CD4-positive, alpha-beta T cell treated with Interleukin-2 at 100 ng/mL for 4 hours (primary cell): ENCODE measurements around the gene ZFR.
"Not testable (repeated sequence)": the region's sequence is repeated elsewhere in the genome, so short reads cannot be mapped to it uniquely, and the experiment has no call there.

Experiments used
- DNase-seq: peaks from one replicate; pipeline ENCODE4 v3.0.0-alpha.2; 2020; ENCODE audit warnings: low spot score

ZFR gene

GRCh38 chr5:32406650-32407049 is 37.9 kb downstream of the ZFR start:
- DNase-seq = no peak

GRCh38 chr5:32405507-32405906 is 39.0 kb downstream of the ZFR start:
- no peak for DNase-seq

DNA sequence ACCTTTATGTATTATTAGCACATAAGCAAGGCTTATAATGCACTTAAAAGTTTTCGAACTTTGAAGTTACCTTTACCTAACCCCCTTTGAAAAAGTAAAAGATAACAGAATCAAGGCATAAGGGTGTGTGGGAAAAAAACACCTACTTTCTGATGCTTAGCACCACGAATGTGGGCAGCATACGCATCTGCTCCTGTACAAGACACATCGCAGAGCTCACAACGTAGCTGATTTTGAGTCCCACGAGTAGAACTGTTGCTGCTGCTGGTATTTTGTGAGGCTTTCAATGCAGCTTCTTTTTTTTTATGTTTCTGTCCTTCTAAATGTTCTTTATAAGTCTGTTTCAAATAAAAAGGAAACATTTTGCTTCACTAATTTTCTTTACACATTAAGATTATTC is 40.8 kb downstream of the ZFR start:
- DNase-seq = no peak

- DNase-seq = no peak
These were observed 44.1 kb downstream of the ZFR start for GRCh38 chr5:32400401-32400800.

DNA sequence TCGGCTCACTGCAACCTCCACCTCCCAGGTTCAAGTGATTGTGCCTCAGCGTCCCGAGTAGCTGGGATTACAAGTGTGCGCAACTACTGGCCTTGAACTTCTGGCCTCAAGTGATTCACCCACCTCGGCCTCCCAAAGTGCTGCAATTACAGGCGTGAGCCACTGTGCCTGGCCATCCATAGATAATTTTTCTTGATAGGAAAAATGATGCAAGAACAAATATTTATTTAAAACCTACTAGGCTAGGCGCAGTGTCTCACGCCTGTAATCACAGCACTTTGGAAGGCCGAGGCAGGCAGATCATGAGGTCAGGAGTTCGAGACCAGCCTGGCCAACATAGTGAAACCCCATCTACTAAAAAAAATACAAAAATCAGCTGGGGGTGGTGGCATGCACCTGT is 45.8 kb downstream of the ZFR start:
- not testable (repeated sequence) for DNase-seq

DNA sequence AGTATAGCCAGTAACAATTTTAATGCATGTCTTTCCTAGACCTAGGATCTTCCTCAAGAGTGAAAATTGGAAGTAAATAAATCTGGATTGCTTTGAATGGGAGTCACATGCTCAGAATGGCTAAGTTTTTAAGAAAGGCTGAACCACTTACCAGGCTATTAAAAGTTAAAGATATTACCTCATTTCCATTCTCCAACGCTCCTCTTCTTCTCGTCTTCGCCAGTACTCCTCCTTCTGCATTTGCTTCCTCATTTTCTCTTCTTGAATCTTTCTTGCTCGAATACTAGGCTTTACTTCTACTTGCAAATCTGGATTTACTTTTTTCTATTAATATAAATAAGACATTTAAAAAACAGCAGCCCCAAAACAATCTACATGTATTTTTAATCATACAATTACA is 49.6 kb downstream of the ZFR start:
- DNase-seq = no peak

- no peak for DNase-seq
These were observed 52.5 kb downstream of the ZFR start for GRCh38 chr5:32392039-32392438.

DNA sequence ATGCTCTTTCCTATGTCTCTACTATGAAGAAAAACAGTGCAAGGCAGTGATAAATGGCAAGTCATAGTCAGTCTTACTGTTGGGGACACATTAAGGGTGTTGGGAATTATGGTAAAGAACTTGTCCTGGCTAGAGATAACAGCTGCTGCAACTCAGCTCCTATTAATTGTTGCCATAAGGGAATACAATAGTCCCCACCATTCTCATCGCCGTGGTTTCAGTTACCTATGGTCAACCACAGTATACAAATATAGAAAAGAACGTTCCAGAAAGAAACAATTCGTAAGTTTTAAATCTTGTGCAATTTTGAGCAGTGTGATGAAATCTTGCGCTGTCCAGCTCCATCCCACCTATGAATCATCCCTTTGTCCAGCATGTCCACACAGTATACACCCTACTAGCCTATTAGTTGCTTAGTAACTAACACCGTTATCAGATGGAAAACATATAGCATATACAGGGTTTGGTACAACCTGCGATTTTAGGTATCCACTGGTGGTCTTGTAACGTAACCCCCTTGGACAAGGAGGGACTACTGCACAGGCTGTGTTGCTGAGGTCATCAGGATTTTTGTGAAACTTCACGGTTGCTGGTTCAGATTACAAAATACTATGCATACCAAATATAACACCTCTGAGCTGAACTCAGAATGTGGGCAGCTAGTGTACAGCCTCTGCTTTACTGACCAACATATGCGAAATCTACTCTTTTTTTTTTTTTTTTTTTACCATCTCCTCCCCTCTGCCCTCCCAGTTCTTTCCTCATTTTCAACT is 53.5 kb downstream of the ZFR start:
- no peak for DNase-seq

DNA sequence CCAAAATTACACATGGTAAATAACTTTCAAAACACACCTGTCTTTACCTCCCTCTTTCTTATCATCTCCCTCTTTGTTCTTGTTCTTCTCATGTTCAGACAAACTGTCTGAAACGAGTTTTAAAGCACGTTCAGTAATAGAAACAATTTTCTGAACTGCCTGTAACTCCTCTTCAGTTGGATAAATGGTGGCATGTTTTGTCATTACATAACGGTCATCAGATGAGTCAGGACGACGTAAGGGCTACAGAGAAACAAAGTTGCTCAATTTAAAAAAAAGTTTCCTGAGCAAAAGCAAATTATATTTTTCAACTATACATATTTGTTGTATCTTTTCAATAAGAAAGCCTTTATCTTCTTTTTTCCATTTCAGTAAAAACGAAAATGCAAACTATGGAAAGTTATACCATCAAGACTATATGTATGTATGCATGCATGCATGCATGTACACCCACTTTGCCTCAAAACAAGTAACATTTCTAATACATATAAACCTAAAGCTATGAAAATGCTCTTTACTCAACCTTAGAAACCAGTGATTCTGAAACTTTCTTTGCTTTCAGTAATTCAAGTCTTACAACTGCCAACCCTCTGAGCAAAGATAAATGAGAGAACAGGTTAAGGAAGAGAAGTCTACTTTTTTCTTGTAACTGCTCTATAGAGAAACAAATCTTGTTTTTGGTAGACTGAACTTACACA is 56.0 kb downstream of the ZFR start:
- DNase-seq = no peak

DNA sequence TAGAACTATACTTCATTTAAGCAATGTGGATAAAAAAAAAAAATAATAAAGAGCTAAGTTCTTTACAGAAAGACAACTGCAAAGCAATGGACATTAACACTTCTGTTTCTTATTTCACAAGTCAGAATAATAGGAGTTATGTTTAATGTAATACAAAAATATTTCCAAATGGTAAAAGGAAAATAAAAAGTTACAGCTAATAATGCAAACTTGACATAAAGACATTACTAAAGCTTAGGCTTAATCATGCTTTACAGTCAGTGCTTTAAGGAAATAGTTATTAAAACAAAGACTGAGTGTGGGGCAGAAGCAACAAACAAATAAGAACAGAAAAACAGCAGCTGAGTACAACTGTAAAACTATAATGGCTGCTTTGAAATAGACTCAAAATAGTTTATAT is 56.7 kb downstream of the ZFR start:
- no peak for DNase-seq

- DNase-seq = no peak
These were observed 57.3 kb downstream of the ZFR start for GRCh38 chr5:32387211-32387610.

DNA sequence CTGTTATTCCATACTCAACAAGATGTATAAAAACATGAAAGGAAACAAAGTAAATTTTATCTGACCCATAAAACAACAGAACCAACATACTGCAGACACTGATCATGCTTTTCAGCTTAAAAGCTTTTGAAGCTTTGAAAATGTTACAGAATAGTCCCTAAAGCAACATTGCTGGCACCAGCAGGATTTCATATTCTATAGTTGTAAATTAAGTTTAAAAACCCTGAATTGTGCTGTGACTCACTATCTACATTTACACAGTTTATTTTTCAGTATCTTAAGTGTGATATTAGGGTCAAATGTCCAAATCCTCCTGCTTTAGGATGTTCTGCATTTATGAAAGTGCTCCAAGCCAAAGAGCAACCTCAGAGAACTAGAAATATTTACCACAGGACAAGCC is 59.9 kb downstream of the ZFR start:
- no peak for DNase-seq

DNA sequence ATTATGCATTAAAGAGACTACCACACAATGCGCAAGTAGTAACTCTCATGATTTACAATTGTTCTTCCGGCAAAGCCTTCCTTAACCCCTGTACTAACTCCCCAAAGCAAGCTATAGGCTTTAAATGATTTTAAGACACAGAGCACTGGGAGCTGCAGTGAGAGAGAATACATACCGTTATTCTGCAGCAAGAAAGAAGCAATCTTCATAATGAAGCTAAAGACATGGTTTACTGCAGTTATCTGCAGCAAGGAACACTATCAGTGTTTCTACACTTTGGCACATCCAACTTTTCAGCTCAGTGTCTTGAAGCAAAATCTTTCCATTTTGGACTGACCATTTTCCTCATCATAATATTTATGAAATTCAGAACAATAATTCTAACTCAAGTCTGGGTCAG is 61.0 kb downstream of the ZFR start:
- DNase-seq = no peak

- no peak for DNase-seq
These were observed 61.5 kb downstream of the ZFR start for GRCh38 chr5:32383065-32383464.

DNA sequence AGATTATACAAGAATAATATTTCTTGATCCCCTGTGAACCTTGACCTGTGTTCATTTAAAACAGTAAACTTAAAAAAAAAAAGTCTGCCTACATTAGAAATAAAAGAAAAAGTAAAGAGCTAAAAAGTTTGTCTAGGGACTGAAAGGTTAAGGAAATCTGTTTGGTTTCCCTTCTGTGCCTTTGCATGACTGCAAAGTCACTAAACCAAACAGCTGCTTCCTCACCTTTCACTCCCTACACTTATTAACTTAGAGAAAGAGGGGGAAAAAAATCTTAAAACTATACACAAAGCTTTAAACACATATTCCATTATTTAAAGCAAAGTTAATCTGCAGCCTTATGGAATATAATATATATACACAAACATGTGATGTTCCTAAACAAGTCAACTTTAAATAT is 65.1 kb downstream of the ZFR start:
- no peak for DNase-seq

GRCh38 chr5:32378966-32379365 is 65.6 kb downstream of the ZFR start:
- DNase-seq = no peak

GRCh38 chr5:32369542-32370155 is 74.9 kb downstream of the ZFR start:
- DNase-seq = no peak

DNA sequence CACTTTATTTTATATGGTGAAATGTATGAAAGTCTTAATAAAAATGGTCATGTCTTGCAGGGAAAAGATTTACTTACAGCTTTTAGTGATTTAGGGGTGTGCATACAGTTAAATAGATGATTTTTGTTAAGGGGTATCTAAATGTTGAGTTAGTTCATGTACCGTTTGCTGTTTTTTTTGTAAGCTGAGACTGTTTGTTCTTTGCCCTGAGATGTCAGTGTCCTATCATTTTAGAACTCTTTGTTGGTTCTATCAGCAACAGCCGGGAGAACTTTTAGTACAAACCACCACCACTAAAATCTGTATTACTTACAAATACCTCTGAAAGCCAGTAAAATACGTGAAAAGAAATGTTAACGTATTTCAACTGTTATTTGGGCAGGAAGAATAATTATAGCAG is 75.5 kb downstream of the ZFR start:
- no peak for DNase-seq

DNA sequence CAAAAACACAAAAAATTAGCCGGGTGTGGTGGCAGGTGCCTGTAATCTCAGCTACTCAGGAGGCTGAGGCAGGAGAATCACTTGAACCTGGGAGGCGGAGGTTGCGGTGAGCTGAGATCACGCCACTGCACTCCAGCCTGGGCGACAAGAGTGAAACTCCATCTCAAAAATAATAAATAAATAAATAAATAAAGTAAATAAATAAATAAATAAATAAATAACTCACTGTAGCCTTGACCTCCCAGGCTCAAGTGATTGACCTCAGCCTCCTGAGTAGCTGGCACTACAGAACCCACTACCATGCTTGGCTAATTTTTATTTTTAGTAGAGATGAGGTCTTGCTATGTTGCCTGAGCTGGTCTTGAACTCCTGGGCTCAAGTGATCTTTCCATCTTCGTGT is 77.3 kb downstream of the ZFR start:
- not testable (repeated sequence) for DNase-seq

- DNase-seq = no peak
These were observed 78.9 kb downstream of the ZFR start for GRCh38 chr5:32365623-32366022.

- DNase-seq = no peak
These were observed 81.5 kb downstream of the ZFR start for GRCh38 chr5:32363030-32363429.

DNA sequence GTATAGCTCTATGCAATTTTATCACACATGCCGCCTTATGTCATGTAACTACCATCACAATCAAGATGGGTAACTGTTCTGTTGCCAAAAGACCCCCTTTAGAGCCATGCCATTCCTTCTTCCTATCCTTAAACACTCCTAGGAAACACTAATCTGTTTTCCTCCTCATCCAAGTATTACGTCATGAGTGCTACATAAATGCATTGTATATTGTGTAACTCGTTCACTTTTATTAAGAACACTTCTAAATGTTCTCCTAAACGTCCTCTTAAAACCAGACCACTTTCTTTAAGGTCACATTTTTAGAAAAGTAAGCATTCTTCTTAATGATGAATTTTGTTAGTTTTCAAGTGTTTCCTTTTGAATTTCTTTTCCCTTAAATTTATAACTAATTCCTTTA is 82.0 kb downstream of the ZFR start:
- no peak for DNase-seq

DNA sequence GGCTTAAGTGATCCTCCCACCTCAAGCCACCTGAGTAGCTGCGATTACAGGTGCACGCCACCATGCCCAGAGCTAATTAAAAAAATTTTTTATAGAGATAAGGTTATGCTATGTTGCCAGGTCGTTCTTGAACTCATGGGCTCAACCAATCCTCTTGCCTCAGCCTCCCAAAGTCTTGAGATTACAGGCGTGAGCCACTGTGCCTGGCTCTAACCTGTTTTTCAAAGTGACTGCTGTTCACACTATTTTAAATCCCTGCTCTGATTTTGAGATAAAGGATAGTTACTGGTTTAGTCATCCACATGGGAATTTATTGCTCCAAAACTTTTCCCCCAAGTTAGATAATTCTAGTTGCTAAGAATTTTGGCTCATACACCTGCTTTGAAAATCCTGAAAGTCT is 83.6 kb downstream of the ZFR start:
- DNase-seq = no peak
